ENCODE results near the gene MBOAT2.

DNA sequence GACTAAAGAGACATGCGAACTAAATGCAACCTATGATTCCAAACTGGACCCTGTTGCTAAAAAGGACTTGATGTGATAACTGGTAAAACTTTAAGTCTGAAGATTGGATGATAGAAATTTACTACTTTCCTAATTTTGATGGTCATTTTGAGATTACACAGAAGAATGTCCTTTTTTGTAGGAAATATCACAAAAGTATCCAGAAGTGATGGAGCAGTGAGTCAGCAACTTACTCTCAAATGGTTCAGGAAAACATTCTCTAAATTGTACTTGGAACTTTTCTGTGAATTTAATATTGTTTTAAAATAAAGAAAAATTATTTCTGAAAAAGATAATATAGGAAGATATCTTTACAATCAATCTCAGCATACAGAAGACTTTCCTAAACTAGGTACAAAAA is 19.9 kb downstream of the MBOAT2 start:
- TF ChIP-seq EZH2 (IDR thresholded peaks at IDR 0.05) (no peak), EZH2phosphoT487 (IDR thresholded peaks at IDR 0.05) (no peak)
- TF ChIP-seq, protein P1, sequence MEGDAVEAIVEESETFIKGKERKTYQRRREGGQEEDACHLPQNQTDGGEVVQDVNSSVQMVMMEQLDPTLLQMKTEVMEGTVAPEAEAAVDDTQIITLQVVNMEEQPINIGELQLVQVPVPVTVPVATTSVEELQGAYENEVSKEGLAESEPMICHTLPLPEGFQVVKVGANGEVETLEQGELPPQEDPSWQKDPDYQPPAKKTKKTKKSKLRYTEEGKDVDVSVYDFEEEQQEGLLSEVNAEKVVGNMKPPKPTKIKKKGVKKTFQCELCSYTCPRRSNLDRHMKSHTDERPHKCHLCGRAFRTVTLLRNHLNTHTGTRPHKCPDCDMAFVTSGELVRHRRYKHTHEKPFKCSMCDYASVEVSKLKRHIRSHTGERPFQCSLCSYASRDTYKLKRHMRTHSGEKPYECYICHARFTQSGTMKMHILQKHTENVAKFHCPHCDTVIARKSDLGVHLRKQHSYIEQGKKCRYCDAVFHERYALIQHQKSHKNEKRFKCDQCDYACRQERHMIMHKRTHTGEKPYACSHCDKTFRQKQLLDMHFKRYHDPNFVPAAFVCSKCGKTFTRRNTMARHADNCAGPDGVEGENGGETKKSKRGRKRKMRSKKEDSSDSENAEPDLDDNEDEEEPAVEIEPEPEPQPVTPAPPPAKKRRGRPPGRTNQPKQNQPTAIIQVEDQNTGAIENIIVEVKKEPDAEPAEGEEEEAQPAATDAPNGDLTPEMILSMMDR (IDR thresholded peaks at IDR 0.05): no peak

Data from neural progenitor cell (in vitro differentiated cells).